Mesendoderm (in vitro differentiated cells): Measurements from ENCODE around the gene NGFR.

Source experiments
- DNase-seq: peaks from one replicate; pipeline ENCODE4 v3.0.0; 2013
- H2AK5ac ChIP-seq: 2 replicates; pipeline ENCODE4 v1.6.1; 2013; ENCODE audit warnings: low read length, inconsistent platforms
- H2BK120ac ChIP-seq: 2 replicates; pipeline ENCODE4 v1.6.1; 2013; ENCODE audit warnings: low read depth, mild to moderate bottlenecking, low read length, moderate library complexity, mixed read lengths
- H2BK15ac ChIP-seq: replicated peaks from 2 replicates; pipeline ENCODE4 v1.6.1; 2013; ENCODE audit warnings: low read depth, mild to moderate bottlenecking, moderate library complexity
- H2BK5ac ChIP-seq: 2 replicates; pipeline ENCODE4 v1.6.1; 2013; ENCODE audit warnings: low read length, inconsistent platforms
- H3K18ac ChIP-seq: 2 replicates; pipeline ENCODE4 v1.6.1; 2013; ENCODE audit warnings: mild to moderate bottlenecking, low read length, mixed read lengths
- H3K23ac ChIP-seq: one replicate; pipeline ENCODE4 v1.6.1; 2013; ENCODE audit warnings: low read length
- H3K27ac ChIP-seq: 2 replicates; pipeline ENCODE4 v1.5.1; 2013; ENCODE audit warnings: low read depth, mild to moderate bottlenecking, inconsistent platforms, low read length, moderate library complexity
- H3K27me3 ChIP-seq: 2 replicates; pipeline ENCODE4 v1.6.1; 2013; ENCODE audit warnings: low read length, control low read depth, mild to moderate bottlenecking, inconsistent platforms; ENCODE audit not compliant: insufficient read depth, poor library complexity
- H3K36me3 ChIP-seq: 2 replicates; pipeline ENCODE4 v1.6.1; 2013; ENCODE audit warnings: low read length, inconsistent platforms; ENCODE audit not compliant: control insufficient read depth, insufficient read depth
- H3K4ac ChIP-seq: one replicate; pipeline ENCODE4 v1.6.1; 2013; ENCODE audit warnings: low read depth, mild to moderate bottlenecking, low read length, moderate library complexity
- H3K4me1 ChIP-seq: 2 replicates; pipeline ENCODE4 v1.6.1; 2013; ENCODE audit warnings: low read depth, low read length, inconsistent platforms; ENCODE audit not compliant: control insufficient read depth
- H3K4me2 ChIP-seq: 2 replicates; pipeline ENCODE4 v1.6.1; 2013; ENCODE audit warnings: low read length
- H3K4me3 ChIP-seq: 2 replicates; pipeline ENCODE4 v1.5.1; 2013; ENCODE audit warnings: mild to moderate bottlenecking, low read length
- H3K56ac ChIP-seq: one replicate; pipeline ENCODE4 v1.6.1; 2013; ENCODE audit warnings: low read length
- H3K79me1 ChIP-seq: 2 replicates; pipeline ENCODE4 v1.6.1; 2013; ENCODE audit warnings: low read length, inconsistent platforms
- H3K79me2 ChIP-seq: 2 replicates; pipeline ENCODE4 v1.6.1; 2013; ENCODE audit warnings: mild to moderate bottlenecking, low read length; ENCODE audit not compliant: control insufficient read depth, insufficient read depth
- H3K9ac ChIP-seq: 2 replicates; pipeline ENCODE4 v1.6.1; 2013; ENCODE audit warnings: low read length, inconsistent platforms
- H4K5ac ChIP-seq: one replicate; pipeline ENCODE4 v1.6.1; 2013; ENCODE audit warnings: low read length
- H4K8ac ChIP-seq: one replicate; pipeline ENCODE4 v1.6.1; 2013; ENCODE audit warnings: low read depth, mild to moderate bottlenecking, control low read depth, low read length, moderate library complexity
- WGBS: extraction: QIAGEN DNeasy Blood & Tissue Kit; methylation state at CpG from one replicate; pipeline ENCODE4 v1.1.7; 2013; ENCODE audit warnings: low lambda C conversion rate, missing lambda C conversion rate; ENCODE audit not compliant: insufficient coverage; ENCODE audit errors: extremely low coverage; 5-methylcytosine and 5-hydroxymethylcytosine counted together

The NGFR gene

GRCh38 chr17:49521088-49521450 lies 26.0 kb downstream of the NGFR start:
- no peak overlapping the region for H3K27ac ChIP-seq
- no peaks in the 10 kb centered on the region for H3K36me3 ChIP-seq
- H3K4me1 ChIP-seq = no peaks in the 10 kb centered on the region
- no peak overlapping the region for H3K9ac ChIP-seq
- H2BK120ac ChIP-seq = no peak overlapping the region
- DNase-seq = no peak
- no peak overlapping the region for H3K4me3 ChIP-seq
- no peak overlapping the region for H3K23ac ChIP-seq
- no peaks in the 10 kb centered on the region for H3K79me1 ChIP-seq
- no peak overlapping the region for H4K8ac ChIP-seq
- H4K5ac ChIP-seq = no peak overlapping the region
- H3K4ac ChIP-seq = no peak overlapping the region
- no CpG with 5 or more reads among the region's 8 CpGs for WGBS
- no peak overlapping the region for H3K56ac ChIP-seq
- H3K79me2 ChIP-seq = no peaks in the 10 kb centered on the region
- no peak overlapping the region for H2BK15ac ChIP-seq
- no peak overlapping the region for H2BK5ac ChIP-seq
- H3K4me2 ChIP-seq = no peak overlapping the region
- H3K18ac ChIP-seq = no peak overlapping the region
- no peaks in the 10 kb centered on the region for H3K27me3 ChIP-seq
- no peak overlapping the region for H2AK5ac ChIP-seq

- no peak overlapping the region for H2AK5ac ChIP-seq
- no peaks in the 10 kb centered on the region for H3K36me3 ChIP-seq
- DNase-seq = no peak
- H3K56ac ChIP-seq = no peak overlapping the region
- no peak overlapping the region for H3K4ac ChIP-seq
- H3K9ac ChIP-seq = no peak overlapping the region
- H2BK120ac ChIP-seq = no peak overlapping the region
- no peaks in the 10 kb centered on the region for H3K27me3 ChIP-seq
- H3K23ac ChIP-seq = no peak overlapping the region
- no peak overlapping the region for H3K4me3 ChIP-seq
- no peaks in the 10 kb centered on the region for H3K79me2 ChIP-seq
- H2BK15ac ChIP-seq = no peak overlapping the region
- H4K5ac ChIP-seq = no peak overlapping the region
- no peaks in the 10 kb centered on the region for H3K79me1 ChIP-seq
- H3K4me1 ChIP-seq = no peaks in the 10 kb centered on the region
- no peak overlapping the region for H4K8ac ChIP-seq
- H3K27ac ChIP-seq = no peak overlapping the region
- no CpG with 5 or more reads among the region's 15 CpGs for WGBS
- H3K18ac ChIP-seq = no peak overlapping the region
- H3K4me2 ChIP-seq = no peak overlapping the region
- H2BK5ac ChIP-seq = no peak overlapping the region
Observed at GRCh38 chr17:49521471-49522356, 26.6 kb downstream of the NGFR start.

GRCh38 chr17:49522357-49522890 lies 27.3 kb downstream of the NGFR start:
- Histone ChIP-seq H2BK15ac (no peak overlapping the region), H3K23ac (no peak overlapping the region), H3K4ac (no peak overlapping the region), H2AK5ac (no peak overlapping the region), H3K9ac (no peak overlapping the region), H3K56ac (no peak overlapping the region), H2BK5ac (no peak overlapping the region), H3K36me3 (no peaks in the 10 kb centered on the region), H2BK120ac (no peak overlapping the region), H3K79me1 (no peaks in the 10 kb centered on the region), H3K27ac (no peak overlapping the region), H3K18ac (no peak overlapping the region), H3K79me2 (no peaks in the 10 kb centered on the region), H4K8ac (no peak overlapping the region), H3K4me2 (no peak overlapping the region), H3K4me3 (no peak overlapping the region), H3K4me1 (no peaks in the 10 kb centered on the region), H3K27me3 (no peaks in the 10 kb centered on the region), H4K5ac (no peak overlapping the region)
- WGBS = no CpG with 5 or more reads among the region's 6 CpGs
- no peak for DNase-seq

- H4K8ac ChIP-seq = no peak overlapping the region
- no peak overlapping the region for H2BK15ac ChIP-seq
- DNase-seq = no peak
- WGBS = no CpG with 5 or more reads among the region's 5 CpGs
- no peak overlapping the region for H3K18ac ChIP-seq
- H3K4me1 ChIP-seq = no peaks in the 10 kb centered on the region
- no peak overlapping the region for H2AK5ac ChIP-seq
- H3K27me3 ChIP-seq = no peaks in the 10 kb centered on the region
- no peak overlapping the region for H3K4me2 ChIP-seq
- H3K4ac ChIP-seq = no peak overlapping the region
- no peak overlapping the region for H3K9ac ChIP-seq
- H3K23ac ChIP-seq = no peak overlapping the region
- H3K27ac ChIP-seq = no peak overlapping the region
- H3K79me2 ChIP-seq = no peaks in the 10 kb centered on the region
- no peak overlapping the region for H4K5ac ChIP-seq
- no peak overlapping the region for H2BK5ac ChIP-seq
- no peaks in the 10 kb centered on the region for H3K79me1 ChIP-seq
- H3K56ac ChIP-seq = no peak overlapping the region
- H3K4me3 ChIP-seq = no peak overlapping the region
- H2BK120ac ChIP-seq = no peak overlapping the region
- H3K36me3 ChIP-seq = no peaks in the 10 kb centered on the region
Observed at GRCh38 chr17:49523196-49523595, 28.1 kb downstream of the NGFR start.

GRCh38 chr17:49523706-49524472 lies 28.8 kb downstream of the NGFR start:
- H3K27me3 ChIP-seq = no peaks in the 10 kb centered on the region
- no peak overlapping the region for H2BK5ac ChIP-seq
- WGBS = no CpG with 5 or more reads among the region's 11 CpGs
- no peaks in the 10 kb centered on the region for H3K79me1 ChIP-seq
- no peaks in the 10 kb centered on the region for H3K79me2 ChIP-seq
- H4K8ac ChIP-seq = no peak overlapping the region
- H3K18ac ChIP-seq = no peak overlapping the region
- no peak overlapping the region for H4K5ac ChIP-seq
- no peak for DNase-seq
- no peak overlapping the region for H2BK15ac ChIP-seq
- H3K23ac ChIP-seq = no peak overlapping the region
- no peak overlapping the region for H3K4me2 ChIP-seq
- H3K27ac ChIP-seq = no peak overlapping the region
- no peak overlapping the region for H3K56ac ChIP-seq
- H2AK5ac ChIP-seq = no peak overlapping the region
- H3K36me3 ChIP-seq = no peaks in the 10 kb centered on the region
- H3K9ac ChIP-seq = no peak overlapping the region
- no peak overlapping the region for H3K4ac ChIP-seq
- no peaks in the 10 kb centered on the region for H3K4me1 ChIP-seq
- no peak overlapping the region for H3K4me3 ChIP-seq
- no peak overlapping the region for H2BK120ac ChIP-seq
